Measurements from ENCODE around the gene PRMT6. TPM values are rescaled to one million over a fixed set of nuclear protein-coding genes. Genes with fewer than 3 reads are reported as not detected.
"Not testable (repeated sequence)": the region's sequence is repeated elsewhere in the genome, so short reads cannot be mapped to it uniquely, and the experiment has no call there.

Gene PRMT6
- total and polyA plus RNA-seq, 4 donors, result 23.9 to 35.4 (median 29.5) TPM

DNA sequence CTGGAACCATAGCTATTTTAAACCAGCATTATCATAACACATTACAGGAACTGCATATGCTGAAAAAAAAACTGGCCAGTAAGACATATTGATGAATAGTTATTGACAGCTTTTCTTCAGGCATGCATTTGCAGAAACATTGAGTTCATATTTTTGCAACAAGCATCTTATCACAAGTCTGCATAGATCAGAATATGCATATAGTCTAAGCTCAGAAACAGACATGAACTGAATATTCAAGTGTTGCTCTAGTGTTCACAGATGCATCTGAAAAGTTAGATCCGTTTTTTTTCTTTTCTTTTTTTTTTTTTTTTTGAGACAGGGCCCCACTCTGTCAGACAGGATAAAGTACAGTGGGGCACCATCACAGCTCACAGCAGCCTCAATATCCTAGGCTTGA is 22.8 kb downstream of the PRMT6 start:
- Histone ChIP-seq H3K9me3 (ENCODE audit: control insufficient read depth, insufficient read depth, low read length) (no peaks in the 10 kb centered on the region), H3K4me3 (ENCODE audit: low read depth, low read length) (no peak overlapping the region), H3K27me3 (ENCODE audit: control insufficient read depth, insufficient read depth, low read length) (no peaks in the 10 kb centered on the region), H3K27ac (ENCODE audit: low read depth, low read length) (no peak overlapping the region), H3K4me1 (ENCODE audit: control insufficient read depth, insufficient read depth, low read length) (no peaks in the 10 kb centered on the region), H3K36me3 (ENCODE audit: control insufficient read depth, insufficient read depth, low read length) (no peaks in the 10 kb centered on the region)
- DNase-seq (ENCODE audit: low read depth in 4 of 6, low spot score in 6 of 6), result no peak
- 75% methylated on average over 1 of the region's 1 CpG for WGBS (ENCODE audit: insufficient coverage)

DNA sequence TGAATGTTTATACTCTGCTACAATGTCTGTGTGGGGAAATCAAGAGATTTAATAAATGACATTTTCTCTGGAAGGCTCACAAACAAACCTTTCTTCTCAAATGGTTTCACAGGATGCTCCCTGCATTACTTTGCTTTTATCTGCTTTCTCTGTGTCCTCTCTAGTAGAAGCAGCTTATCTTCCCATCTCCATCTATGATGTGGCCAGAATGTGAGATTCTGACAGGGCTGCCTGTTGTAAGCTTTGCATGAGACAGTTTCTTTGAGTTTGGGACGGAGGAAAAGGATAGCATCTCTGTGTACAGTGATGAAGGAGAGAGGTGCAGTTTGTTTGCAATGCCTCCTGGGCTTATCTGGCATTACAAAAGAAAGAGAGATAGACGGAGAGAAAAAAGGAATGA is 24.6 kb downstream of the PRMT6 start:
- DNase-seq (ENCODE audit: low read depth in 4 of 6, low spot score in 6 of 6), result no peak
- H3K36me3 ChIP-seq (ENCODE audit: control insufficient read depth, insufficient read depth, low read length), result no peaks in the 10 kb centered on the region
- H3K9me3 ChIP-seq (ENCODE audit: control insufficient read depth, insufficient read depth, low read length), result no peaks in the 10 kb centered on the region
- no peaks in the 10 kb centered on the region for H3K4me1 ChIP-seq (ENCODE audit: control insufficient read depth, insufficient read depth, low read length)
- no peaks in the 10 kb centered on the region for H3K27me3 ChIP-seq (ENCODE audit: control insufficient read depth, insufficient read depth, low read length)
- H3K4me3 ChIP-seq (ENCODE audit: low read depth, low read length), result no peak overlapping the region
- H3K27ac ChIP-seq (ENCODE audit: low read depth, low read length), result no peak overlapping the region
- 66% methylated on average over 2 of the region's 2 CpGs for WGBS (ENCODE audit: insufficient coverage)

DNA sequence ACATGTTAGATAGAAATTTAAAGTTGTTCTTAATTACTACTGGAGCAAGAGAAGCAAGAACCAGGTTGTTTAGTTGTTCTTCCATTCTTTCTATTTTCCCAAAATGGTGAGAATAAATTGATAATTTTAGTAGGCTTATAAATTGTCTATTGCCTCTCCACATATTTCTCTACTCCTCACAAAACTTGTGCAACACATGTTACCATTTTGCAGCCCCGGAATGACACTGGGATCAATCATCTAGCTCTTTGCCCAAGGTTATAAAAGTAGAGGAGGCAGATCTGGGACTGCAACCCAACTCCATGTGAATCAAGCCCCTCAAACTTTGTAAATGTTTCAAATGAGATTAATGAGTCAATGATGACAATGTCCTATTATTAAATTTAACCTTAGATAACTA is 34.9 kb downstream of the PRMT6 start:
- DNase-seq (ENCODE audit: low read depth in 4 of 6, low spot score in 6 of 6), result no peak
- Histone ChIP-seq H3K4me3 (ENCODE audit: low read depth, low read length) (no peak overlapping the region), H3K9me3 (ENCODE audit: control insufficient read depth, insufficient read depth, low read length) (no peaks in the 10 kb centered on the region), H3K27me3 (ENCODE audit: control insufficient read depth, insufficient read depth, low read length) (no peaks in the 10 kb centered on the region), H3K4me1 (ENCODE audit: control insufficient read depth, insufficient read depth, low read length) (no peaks in the 10 kb centered on the region), H3K27ac (ENCODE audit: low read depth, low read length) (no peak overlapping the region), H3K36me3 (ENCODE audit: control insufficient read depth, insufficient read depth, low read length) (no peaks in the 10 kb centered on the region)
- WGBS (ENCODE audit: insufficient coverage), result no CpG with 5 or more reads among the region's 1 CpG

DNA sequence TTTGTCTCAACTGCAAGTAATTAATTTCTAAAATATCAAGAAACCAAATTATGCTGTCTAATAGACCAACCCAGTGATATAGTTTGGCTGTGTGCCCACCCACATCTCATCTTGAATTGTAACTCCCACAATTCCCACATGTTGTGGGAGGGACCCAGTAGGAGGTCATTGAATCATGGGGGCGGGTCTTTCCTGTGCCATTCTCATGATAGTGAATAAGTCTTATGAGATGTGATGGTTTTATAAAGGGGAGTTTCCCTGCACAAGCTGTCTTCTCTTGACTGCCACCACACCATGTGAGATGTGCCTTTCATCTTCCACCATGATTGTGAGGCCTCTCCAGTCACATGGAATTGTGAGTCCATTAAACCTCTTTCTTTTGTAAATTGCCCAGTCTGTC is 36.9 kb downstream of the PRMT6 start:
- H3K4me3 ChIP-seq (ENCODE audit: low read depth, low read length); H3K4me1 ChIP-seq (ENCODE audit: control insufficient read depth, insufficient read depth, low read length); DNase-seq (ENCODE audit: low read depth in 4 of 6, low spot score in 6 of 6); H3K36me3 ChIP-seq (ENCODE audit: control insufficient read depth, insufficient read depth, low read length); H3K27ac ChIP-seq (ENCODE audit: low read depth, low read length); H3K27me3 ChIP-seq (ENCODE audit: control insufficient read depth, insufficient read depth, low read length); H3K9me3 ChIP-seq (ENCODE audit: control insufficient read depth, insufficient read depth, low read length): not testable (repeated sequence)
- no CpG with 5 or more reads among the region's 1 CpG for WGBS (ENCODE audit: insufficient coverage)

DNA sequence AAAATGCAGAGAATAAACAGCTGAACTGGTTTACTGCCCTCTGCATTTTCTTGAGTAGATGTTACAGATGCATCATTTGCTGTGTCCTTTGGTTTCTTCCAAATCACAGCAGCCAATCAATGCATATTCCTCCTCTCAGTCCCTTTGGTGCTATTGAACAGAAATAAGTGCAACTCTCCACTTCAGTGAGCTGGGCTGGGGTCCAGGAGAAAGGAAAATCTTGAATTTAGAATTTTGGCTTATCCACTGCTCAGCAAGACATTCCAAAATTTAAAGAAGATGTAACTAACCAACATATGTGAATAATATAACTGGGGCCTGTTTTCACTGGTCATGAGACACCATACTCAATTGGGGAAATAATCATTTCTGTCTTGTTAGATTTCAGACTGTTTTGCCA is 39.2 kb downstream of the PRMT6 start:
- H3K4me1 ChIP-seq (ENCODE audit: control insufficient read depth, insufficient read depth, low read length), result no peaks in the 10 kb centered on the region
- no peak overlapping the region for H3K4me3 ChIP-seq (ENCODE audit: low read depth, low read length)
- H3K27ac ChIP-seq (ENCODE audit: low read depth, low read length), result no peak overlapping the region
- no peaks in the 10 kb centered on the region for H3K36me3 ChIP-seq (ENCODE audit: control insufficient read depth, insufficient read depth, low read length)
- H3K27me3 ChIP-seq (ENCODE audit: control insufficient read depth, insufficient read depth, low read length), result no peaks in the 10 kb centered on the region
- DNase-seq (ENCODE audit: low read depth in 4 of 6, low spot score in 6 of 6), result no peak
- no peaks in the 10 kb centered on the region for H3K9me3 ChIP-seq (ENCODE audit: control insufficient read depth, insufficient read depth, low read length)

DNA sequence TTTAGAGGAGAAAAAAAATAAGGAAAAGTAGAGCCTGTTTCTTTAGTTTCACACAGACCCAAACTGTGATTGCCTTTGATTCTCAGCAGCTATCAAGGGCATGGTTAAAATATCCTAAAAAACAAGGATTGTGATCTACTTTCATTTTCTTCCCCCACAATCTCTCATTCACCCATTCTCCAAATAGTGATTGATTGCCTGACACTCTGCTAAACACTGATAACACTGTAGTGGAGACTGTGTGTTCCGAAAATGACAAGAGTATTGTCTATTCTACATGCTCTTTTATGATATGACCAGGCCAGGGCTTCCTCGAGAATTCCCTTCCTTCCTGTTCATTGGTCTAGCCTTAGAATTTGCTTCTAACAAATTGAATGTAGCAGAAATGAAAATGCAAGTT is 40.2 kb downstream of the PRMT6 start:
- DNase-seq (ENCODE audit: low read depth in 4 of 6, low spot score in 6 of 6), result no peak
- Histone ChIP-seq H3K36me3 (ENCODE audit: control insufficient read depth, insufficient read depth, low read length) (no peaks in the 10 kb centered on the region), H3K27ac (ENCODE audit: low read depth, low read length) (no peak overlapping the region), H3K4me1 (ENCODE audit: control insufficient read depth, insufficient read depth, low read length) (no peaks in the 10 kb centered on the region), H3K4me3 (ENCODE audit: low read depth, low read length) (no peak overlapping the region), H3K9me3 (ENCODE audit: control insufficient read depth, insufficient read depth, low read length) (no peaks in the 10 kb centered on the region), H3K27me3 (ENCODE audit: control insufficient read depth, insufficient read depth, low read length) (no peaks in the 10 kb centered on the region)
- no CpG with 5 or more reads among the region's 2 CpGs for WGBS (ENCODE audit: insufficient coverage)

DNA sequence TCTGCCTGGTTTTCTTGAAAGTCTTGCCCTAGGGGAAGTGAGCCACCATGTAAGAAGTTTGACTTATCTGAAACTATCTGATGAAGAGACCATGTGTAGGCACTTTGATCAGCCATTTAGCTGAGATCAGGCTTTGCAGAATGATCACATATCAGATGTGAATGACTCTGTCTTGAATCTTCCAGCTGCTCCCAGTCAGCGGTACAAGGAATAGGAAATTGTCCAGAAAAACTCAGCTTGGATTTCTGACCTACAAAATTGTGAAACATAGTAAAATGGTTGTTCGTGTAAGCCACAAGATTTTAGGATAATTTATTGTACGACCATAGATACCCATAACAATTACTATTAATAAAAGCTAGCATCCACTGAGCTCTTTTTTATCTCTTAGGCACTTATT is 42.5 kb downstream of the PRMT6 start:
- no peak for DNase-seq (ENCODE audit: low read depth in 4 of 6, low spot score in 6 of 6)
- no CpG with 5 or more reads among the region's 3 CpGs for WGBS (ENCODE audit: insufficient coverage)
- Histone ChIP-seq H3K9me3 (ENCODE audit: control insufficient read depth, insufficient read depth, low read length) (no peaks in the 10 kb centered on the region), H3K27ac (ENCODE audit: low read depth, low read length) (no peak overlapping the region), H3K27me3 (ENCODE audit: control insufficient read depth, insufficient read depth, low read length) (no peaks in the 10 kb centered on the region), H3K4me3 (ENCODE audit: low read depth, low read length) (no peak overlapping the region), H3K4me1 (ENCODE audit: control insufficient read depth, insufficient read depth, low read length) (no peaks in the 10 kb centered on the region), H3K36me3 (ENCODE audit: control insufficient read depth, insufficient read depth, low read length) (no peaks in the 10 kb centered on the region)

DNA sequence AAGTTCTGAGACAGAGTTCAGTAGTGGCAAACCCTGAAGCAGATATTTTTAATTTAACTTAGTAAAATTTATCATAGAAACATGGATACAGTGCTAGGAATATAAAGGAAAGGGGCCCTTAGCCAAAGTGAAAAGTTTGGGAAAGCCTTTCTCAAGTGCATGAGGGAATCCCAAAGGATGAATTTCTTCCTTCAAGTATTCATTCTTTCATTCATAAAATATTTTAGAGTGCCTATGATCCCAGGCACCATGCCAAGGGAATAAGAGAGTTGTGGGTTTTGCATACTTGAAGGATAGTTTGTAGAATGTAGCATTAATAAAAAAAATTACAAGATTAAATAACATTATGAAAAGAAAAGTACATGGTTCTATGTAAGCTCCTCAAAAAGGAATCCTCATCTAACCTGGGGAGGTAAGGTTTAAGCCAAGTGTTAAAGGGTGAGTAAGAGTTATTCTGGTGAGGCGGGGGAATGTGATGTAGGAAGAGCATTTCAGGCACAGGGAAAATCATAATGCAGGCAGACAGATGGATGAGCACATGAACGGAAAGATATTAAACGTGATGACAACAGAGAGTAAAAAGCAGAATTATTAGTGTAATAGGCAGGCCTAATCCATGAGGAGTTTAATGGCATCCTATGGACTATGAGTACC is 44.0 kb downstream of the PRMT6 start:
- Histone ChIP-seq H3K27ac (ENCODE audit: low read depth, low read length) (no peak overlapping the region), H3K27me3 (ENCODE audit: control insufficient read depth, insufficient read depth, low read length) (no peaks in the 10 kb centered on the region), H3K36me3 (ENCODE audit: control insufficient read depth, insufficient read depth, low read length) (no peaks in the 10 kb centered on the region), H3K4me3 (ENCODE audit: low read depth, low read length) (no peak overlapping the region), H3K4me1 (ENCODE audit: control insufficient read depth, insufficient read depth, low read length) (no peaks in the 10 kb centered on the region), H3K9me3 (ENCODE audit: control insufficient read depth, insufficient read depth, low read length) (no peaks in the 10 kb centered on the region)
- WGBS (ENCODE audit: insufficient coverage), result 80% methylated on average over 3 of the region's 3 CpGs
- DNase-seq (ENCODE audit: low read depth in 4 of 6, low spot score in 6 of 6), result peak in 1 of 6 donors; percentile 53

DNA sequence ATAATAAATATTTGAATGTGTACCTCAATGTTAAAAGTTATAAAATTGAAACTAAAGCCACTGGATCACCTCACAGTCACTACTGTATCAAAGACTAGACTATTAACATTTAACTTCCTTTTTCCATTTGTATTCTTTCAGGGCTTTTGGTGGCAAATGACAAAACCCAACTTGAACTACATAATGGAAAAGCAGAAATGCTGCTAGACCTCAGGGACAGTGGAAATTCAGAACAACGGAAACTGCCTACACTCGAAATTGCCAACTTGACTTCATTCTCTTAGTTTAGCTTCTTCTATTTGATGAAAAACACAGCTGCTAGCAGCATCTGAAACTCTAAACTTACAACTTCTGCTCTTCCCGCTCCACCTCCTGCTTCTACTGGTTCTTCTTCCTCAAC is 49.4 kb downstream of the PRMT6 start:
- no peak for DNase-seq (ENCODE audit: low read depth in 4 of 6, low spot score in 6 of 6)
- Histone ChIP-seq H3K27ac (ENCODE audit: low read depth, low read length) (no peak overlapping the region), H3K27me3 (ENCODE audit: control insufficient read depth, insufficient read depth, low read length) (no peaks in the 10 kb centered on the region), H3K36me3 (ENCODE audit: control insufficient read depth, insufficient read depth, low read length) (no peaks in the 10 kb centered on the region), H3K4me3 (ENCODE audit: low read depth, low read length) (no peak overlapping the region), H3K4me1 (ENCODE audit: control insufficient read depth, insufficient read depth, low read length) (no peaks in the 10 kb centered on the region), H3K9me3 (ENCODE audit: control insufficient read depth, insufficient read depth, low read length) (no peaks in the 10 kb centered on the region)
- 86% methylated on average over 1 of the region's 3 CpGs for WGBS (ENCODE audit: insufficient coverage)

Data from spinal cord (tissue), 10 donors.